ENCODE results near the gene TMEM134. TPM values are rescaled to one million over a fixed set of nuclear protein-coding genes. Genes with fewer than 3 reads are reported as not detected.

Gene TMEM134
- total and polyA plus RNA-seq, 11 donors, result 67.0 to 146 (median 83.6) TPM

DNA sequence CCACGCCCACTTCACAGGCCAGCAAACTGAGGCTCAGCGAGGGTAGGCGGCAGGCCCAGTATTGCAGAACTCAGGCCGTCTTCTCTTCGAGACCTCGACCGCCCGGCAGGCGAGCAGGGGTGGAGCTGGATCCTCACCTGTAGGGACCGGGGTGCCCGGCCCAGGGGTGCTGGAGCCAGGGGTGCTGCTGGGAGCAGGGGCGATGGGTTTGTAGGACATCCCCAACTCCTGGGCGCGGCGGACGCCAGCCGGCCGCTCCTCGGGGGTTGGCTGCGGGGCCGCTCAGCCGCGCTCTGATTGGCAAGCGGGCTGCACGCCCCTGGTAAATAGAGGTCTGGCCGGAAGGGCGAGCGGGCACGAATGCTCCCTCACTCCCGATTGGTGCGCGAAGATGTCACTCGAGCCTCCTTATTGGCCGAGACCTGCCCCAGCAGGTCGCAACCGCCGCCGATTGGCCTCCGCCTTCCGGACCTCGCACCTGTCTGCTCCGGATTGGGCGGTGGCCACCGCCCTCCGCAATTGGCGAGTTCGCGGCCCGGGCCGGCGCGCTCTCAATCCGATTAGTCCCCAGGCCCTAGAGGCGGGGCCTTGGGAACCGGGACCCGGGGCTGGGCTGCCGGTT lies 38.9 kb upstream of the TMEM134 start, which contains the start of gene CDK2AP2:
Gene CDK2AP2, minus strand, starts transcription at position 299 of the 622 bp plus-strand sequence. Its CDS starts 80 bp downstream, at position 219.
- intact Hi-C loops (cut with DNase I), result loop anchor here (1.0 to 5.0 kb wide), 15 partner anchors 36 to 155 kb away; partner anchors contain the start of genes RAD9A (in 6 of the 10), TMEM134 (in 4 of the 10), RPS6KB2 (in 2 of the 10) and GSTP1 (in 1 of the 10)
- peak; percentile 78 to 87 (median 84) for ATAC-seq
- H3K27ac ChIP-seq, result peak within 1 kb of the TSS; percentile 96 to 100 (median 98)
- peak; percentile 100 for DNase-seq
- WGBS, 4 donors, result 0 to 1% (median 0%) methylated on average over 5 to 57 of the region's 57 CpGs
- H3K4me1 ChIP-seq, result peaks cover 10 to 53% (median 36%) of the 10 kb centered on the region in 12 donors
- H3K36me3 ChIP-seq, result peaks cover 0 to 11% (median 4%) of the 10 kb centered on the region in 9 donors
- H3K4me3 ChIP-seq, result peak within 1 kb of the TSS; percentile 61 to 95 (median 77)
- TF ChIP-seq, protein P1, sequence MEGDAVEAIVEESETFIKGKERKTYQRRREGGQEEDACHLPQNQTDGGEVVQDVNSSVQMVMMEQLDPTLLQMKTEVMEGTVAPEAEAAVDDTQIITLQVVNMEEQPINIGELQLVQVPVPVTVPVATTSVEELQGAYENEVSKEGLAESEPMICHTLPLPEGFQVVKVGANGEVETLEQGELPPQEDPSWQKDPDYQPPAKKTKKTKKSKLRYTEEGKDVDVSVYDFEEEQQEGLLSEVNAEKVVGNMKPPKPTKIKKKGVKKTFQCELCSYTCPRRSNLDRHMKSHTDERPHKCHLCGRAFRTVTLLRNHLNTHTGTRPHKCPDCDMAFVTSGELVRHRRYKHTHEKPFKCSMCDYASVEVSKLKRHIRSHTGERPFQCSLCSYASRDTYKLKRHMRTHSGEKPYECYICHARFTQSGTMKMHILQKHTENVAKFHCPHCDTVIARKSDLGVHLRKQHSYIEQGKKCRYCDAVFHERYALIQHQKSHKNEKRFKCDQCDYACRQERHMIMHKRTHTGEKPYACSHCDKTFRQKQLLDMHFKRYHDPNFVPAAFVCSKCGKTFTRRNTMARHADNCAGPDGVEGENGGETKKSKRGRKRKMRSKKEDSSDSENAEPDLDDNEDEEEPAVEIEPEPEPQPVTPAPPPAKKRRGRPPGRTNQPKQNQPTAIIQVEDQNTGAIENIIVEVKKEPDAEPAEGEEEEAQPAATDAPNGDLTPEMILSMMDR (IDR thresholded peaks at IDR 0.05), result peak in 1 of 12 donors; percentile 4
- TF ChIP-seq POLR2A (IDR thresholded peaks at IDR 0.05), result peak; percentile 55 to 99
- H3K27me3 ChIP-seq, result peaks cover 0 to 4% (median 0%) of the 10 kb centered on the region in 9 donors
- H3K9me3 ChIP-seq, result no peaks in the 10 kb centered on the region

DNA sequence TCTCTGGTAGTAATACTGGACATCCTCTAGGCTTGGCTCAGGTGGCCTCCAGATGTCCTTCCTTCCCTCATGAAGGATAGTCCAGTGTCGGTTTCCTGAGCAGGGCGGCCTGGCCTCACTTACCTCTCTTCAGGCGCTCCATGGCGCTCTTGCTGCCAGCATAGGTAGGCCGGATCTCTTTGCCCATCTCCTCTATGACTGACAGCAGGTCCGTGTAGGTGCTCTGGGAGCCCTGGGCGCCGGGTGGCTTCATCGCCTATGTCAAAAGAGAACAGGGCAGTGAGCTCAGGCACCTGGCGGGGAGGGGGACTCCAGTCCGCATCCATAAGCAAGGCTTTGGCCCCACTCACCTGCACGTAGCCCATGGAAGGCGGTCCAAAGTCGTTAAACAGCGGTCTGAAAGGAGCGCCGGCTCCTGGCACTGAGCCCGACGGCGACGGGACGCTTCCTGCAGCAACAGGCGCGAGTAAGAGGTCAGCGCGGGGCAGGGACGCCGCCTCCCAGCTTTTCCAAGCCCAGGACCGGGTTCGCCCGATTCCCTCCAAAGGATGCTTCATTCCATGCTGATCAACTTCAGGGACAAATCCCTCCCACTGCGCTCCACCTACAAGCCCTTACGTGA lies 38.3 kb upstream of the TMEM134 start:
- 26 to 46% (median 38%) methylated on average over 9 to 33 of the region's 33 CpGs for WGBS, 4 donors
- peak overlapping the region; percentile 96 to 100 (median 98) for H3K27ac ChIP-seq
- DNase-seq (peak in 3 of 5 donors; percentile 41 to 83 (median 46)), ATAC-seq (no peak)
- peaks cover 10 to 53% (median 36%) of the 10 kb centered on the region in 12 donors for H3K4me1 ChIP-seq
- intact Hi-C loops (cut with DNase I), result loop anchor here (2.0 to 5.0 kb wide), 12 partner anchors 35 to 153 kb away; partner anchors contain the start of genes RAD9A (in 6 of the 10), TMEM134 (in 3 of the 10), RPS6KB2 (in 2 of the 10) and GSTP1 (in 1 of the 10)
- TF ChIP-seq POLR2A (IDR thresholded peaks at IDR 0.05), result no peak
- TF ChIP-seq, protein P1 (IDR thresholded peaks at IDR 0.05), result no peak
- H3K36me3 ChIP-seq, result peaks cover 0 to 13% (median 4%) of the 10 kb centered on the region in 9 donors
- H3K9me3 ChIP-seq, result no peaks in the 10 kb centered on the region
- H3K4me3 ChIP-seq, result peak overlapping the region; percentile 61 to 95 (median 77)
- no peaks in the 10 kb centered on the region for H3K27me3 ChIP-seq

DNA sequence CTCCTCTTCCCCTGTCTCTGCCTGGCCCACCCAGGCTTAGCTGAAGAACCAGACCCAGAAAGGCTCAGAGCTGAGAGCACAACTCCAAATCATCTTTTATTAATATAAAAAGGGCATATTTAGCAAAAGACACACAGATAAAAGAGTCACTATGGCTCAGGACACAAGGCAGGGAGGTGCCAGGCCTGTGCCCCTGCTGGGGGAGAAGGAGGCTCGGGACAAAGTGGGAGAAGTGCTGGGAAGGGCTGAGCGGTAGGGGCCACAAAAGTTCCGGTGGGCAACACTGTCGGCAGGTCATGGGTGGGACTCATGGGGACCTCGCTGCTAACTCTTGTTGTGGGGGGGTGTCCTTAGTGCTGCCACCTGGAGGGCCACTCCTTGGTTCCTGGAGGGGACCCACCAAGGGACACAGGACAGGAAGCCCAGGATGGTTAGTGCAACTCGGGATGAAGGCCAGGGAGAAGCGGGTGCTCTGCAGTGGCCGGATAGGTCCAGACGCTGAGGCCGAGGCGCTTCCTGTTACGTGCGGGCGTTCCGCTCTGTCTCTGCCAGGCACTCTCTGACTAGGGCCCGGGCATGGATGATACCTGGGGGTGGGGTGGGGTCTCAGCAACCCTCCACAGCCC lies 37.5 kb upstream of the TMEM134 start:
- intact Hi-C loops (cut with DNase I), result loop anchor here (1.0 to 5.0 kb wide), 13 partner anchors 34 to 152 kb away; partner anchors contain the start of genes RAD9A (in 6 of the 10), TMEM134 (in 3 of the 10), PPP1CA (in 2 of the 10) and RPS6KB2 (in 2 of the 10)
- WGBS, 4 donors, result 77 to 90% (median 83%) methylated on average over 6 to 16 of the region's 16 CpGs
- peak in 1 of 5 donors; percentile 56 for DNase-seq

More for the DNA sequence above, 37.5 kb upstream of the TMEM134 start:
- Histone ChIP-seq H3K36me3 (peaks cover 0 to 21% (median 13%) of the 10 kb centered on the region in 9 donors), H3K4me3 (peak overlapping the region in 8 of 12 donors; percentile 70 to 85 (median 78)), H3K9me3 (no peaks in the 10 kb centered on the region), H3K4me1 (peaks cover 10 to 53% (median 36%) of the 10 kb centered on the region in 12 donors), H3K27ac (peak overlapping the region; percentile 75 to 100 (median 98)), H3K27me3 (no peaks in the 10 kb centered on the region)
- no peak for TF ChIP-seq POLR2A (IDR thresholded peaks at IDR 0.05)
- TF ChIP-seq, protein P1 (IDR thresholded peaks at IDR 0.05), result peak in 6 of 12 donors; percentile 4 to 50 (median 27)
- no peak for ATAC-seq

All from heart left ventricle (tissue), 16 donors.